Measurements from ENCODE around the gene FLII.

Gene FLII

DNA sequence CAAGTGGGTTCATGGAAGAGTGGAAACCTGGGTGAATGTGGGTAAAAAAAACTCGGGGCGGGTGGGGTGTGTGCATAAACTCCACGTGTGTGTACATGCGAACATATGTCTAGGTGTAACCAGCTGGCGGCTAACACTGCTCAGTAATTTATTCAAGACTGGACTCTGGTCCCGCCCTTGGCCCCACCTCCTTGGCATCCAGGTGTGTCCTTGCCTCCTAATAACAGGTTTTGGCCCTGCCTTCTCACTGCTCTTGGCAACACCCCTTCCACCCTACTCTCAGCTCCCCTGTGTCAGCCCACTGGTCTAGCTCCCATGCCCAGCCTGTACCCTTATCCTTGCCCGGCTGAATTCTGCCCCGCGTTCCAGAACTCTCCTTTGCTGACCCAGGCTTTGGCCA is 8.3 kb downstream of the FLII start:
- TF ChIP-seq, protein P1, sequence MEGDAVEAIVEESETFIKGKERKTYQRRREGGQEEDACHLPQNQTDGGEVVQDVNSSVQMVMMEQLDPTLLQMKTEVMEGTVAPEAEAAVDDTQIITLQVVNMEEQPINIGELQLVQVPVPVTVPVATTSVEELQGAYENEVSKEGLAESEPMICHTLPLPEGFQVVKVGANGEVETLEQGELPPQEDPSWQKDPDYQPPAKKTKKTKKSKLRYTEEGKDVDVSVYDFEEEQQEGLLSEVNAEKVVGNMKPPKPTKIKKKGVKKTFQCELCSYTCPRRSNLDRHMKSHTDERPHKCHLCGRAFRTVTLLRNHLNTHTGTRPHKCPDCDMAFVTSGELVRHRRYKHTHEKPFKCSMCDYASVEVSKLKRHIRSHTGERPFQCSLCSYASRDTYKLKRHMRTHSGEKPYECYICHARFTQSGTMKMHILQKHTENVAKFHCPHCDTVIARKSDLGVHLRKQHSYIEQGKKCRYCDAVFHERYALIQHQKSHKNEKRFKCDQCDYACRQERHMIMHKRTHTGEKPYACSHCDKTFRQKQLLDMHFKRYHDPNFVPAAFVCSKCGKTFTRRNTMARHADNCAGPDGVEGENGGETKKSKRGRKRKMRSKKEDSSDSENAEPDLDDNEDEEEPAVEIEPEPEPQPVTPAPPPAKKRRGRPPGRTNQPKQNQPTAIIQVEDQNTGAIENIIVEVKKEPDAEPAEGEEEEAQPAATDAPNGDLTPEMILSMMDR (conservative IDR thresholded peaks at IDR 0.05; ENCODE audit: low read length) = no peak
- DNase-seq (ENCODE audit: low read depth) = no peak
- H3K4me3 ChIP-seq (ENCODE audit: low read length) = no peak overlapping the region

DNA sequence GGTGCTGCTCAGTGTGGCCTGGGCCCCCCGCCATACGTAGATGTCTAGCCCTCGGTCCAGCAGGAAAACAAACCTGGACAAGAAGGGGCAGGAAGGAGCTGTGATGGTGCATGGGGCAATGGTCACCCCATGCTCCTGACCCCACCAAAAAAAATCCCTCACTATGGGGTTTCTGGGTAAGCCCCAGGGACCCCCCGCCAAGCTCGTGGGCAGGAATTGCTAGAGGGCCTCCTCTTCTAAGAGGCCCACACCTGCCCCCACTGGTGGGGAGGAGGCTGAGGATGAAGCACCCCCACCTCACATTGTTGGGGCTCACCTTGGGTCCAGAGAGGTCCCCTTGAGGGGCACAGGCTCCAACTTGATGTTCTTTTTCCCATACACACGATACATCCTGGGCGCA is 9.7 kb downstream of the FLII start:
- TF ChIP-seq, protein P1 (conservative IDR thresholded peaks at IDR 0.05; ENCODE audit: low read length) = no peak
- H3K4me3 ChIP-seq (ENCODE audit: low read length) = no peak overlapping the region
- no peak for DNase-seq (ENCODE audit: low read depth)

DNA sequence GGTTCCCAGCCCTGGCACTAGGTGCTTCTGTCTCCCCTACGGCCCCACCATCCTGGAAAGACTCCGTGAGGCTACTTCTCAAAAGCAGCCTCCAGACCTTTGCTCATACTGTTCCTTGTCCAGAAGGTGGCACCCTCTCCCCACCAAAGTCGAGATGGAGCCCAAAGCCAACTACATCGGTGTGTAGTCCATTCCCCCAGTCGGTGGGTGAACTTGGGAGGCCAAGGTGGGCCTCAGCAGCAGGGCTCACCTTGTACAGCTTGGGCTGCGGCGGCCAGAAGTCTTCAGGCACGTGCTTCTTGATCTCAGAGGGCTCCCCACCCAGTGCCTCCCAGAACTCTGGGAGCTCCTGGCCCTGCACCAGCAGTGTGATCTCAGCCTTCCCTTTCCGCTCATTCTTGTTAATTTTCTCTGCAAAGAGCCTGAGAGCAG is 10.2 kb downstream of the FLII start:
- no peak overlapping the region for H3K4me3 ChIP-seq (ENCODE audit: low read length)
- peak; percentile 59 for DNase-seq (ENCODE audit: low read depth)
- TF ChIP-seq, protein P1 (conservative IDR thresholded peaks at IDR 0.05; ENCODE audit: low read length) = peak; percentile 70

DNA sequence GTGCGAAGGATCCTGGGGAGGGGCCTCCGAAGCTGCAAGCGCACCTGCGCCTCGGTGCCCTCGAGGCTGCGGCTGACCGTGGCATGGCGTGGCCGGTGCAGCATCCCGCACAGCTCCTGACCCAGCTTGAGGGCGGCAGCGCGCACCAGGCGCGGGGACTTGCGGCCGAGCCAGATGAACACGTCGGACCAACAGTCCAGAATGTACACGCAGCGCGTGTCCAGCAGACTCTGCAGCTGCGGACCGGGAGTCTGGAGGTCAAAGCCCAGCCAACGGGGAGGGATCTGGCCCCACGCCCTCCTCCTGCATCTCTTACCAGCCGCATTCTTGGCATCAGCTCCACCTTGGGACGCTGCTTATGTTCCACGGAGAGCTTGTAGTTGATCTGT is 10.9 kb downstream of the FLII start:
- TF ChIP-seq, protein P1 (conservative IDR thresholded peaks at IDR 0.05; ENCODE audit: low read length) = no peak
- no peak for DNase-seq (ENCODE audit: low read depth)
- H3K4me3 ChIP-seq (ENCODE audit: low read length) = no peak overlapping the region

DNA sequence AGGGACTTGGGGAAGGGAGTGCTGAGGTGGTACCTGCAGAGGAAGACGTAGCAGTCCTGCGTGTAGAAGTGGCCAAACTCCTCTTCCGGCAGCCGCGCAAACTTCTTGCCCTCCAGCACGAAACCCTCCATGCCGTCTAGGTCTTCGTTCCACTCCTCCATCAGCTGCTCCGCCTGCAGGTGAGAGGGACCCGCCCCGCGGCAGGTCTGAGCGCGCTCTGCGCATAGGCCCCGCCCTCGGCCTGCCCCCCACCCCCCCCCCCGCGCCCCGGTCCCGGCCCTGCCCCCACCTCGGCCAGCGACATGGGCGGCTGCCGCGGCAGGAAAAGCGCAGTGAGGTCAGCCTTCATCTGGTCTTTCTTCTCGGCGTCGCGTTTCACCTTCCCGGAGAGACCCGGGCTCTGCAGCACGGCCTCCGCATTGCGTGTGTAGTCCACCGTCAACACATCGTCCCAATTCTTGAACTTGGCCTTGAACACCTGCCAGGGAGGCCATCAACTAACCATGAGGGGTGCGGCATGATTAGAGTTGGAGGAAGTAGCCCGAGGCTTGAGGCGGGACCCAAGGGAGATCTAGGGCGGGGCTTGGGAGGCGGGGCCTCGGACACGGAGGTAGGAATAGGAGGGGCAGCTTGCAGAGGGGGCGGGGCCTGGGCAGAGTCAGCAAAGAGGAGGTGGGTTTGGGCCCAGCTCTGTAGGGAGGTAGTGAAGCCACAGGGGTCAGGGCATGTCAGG is 11.5 kb downstream of the FLII start:
- H3K4me3 ChIP-seq (ENCODE audit: low read length) = no peak overlapping the region
- TF ChIP-seq, protein P1 (conservative IDR thresholded peaks at IDR 0.05; ENCODE audit: low read length) = no peak
- no peak for DNase-seq (ENCODE audit: low read depth)

DNA sequence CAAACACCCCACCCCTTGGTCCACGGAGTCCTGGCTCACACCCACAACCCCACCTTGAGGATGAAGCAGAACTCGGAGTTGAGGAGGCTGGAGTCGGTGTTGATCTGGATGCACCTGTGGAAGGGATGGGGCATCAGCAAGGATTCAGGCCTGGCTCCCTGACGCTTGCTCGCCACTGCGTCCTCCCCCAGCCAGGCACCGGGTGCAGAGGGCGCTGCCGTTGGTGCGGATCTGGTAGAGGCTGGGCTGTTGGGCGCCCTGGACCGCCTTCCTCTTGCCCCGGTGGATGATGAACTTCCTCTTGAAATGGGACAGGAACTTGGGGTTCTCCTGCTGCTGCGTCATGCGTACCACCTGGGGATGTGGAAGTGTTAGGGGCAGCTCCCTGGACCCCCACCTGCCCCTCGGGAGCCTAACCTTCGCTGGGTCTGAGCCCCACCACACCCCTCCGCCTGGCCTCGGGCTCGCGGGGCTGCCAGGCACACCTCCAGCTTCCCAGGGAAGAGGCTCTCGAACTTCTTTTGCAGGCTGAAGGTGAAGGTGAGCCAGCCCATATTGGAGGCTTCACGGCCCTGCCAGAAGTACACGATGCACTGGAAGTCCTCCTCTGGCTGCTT is 12.3 kb downstream of the FLII start:
- DNase-seq (ENCODE audit: low read depth) = no peak
- H3K4me3 ChIP-seq (ENCODE audit: low read length) = no peak overlapping the region
- TF ChIP-seq, protein P1 (conservative IDR thresholded peaks at IDR 0.05; ENCODE audit: low read length) = no peak
